ENCODE results near the gene COPE.
"Not testable (repeated sequence)": the region's sequence is repeated elsewhere in the genome, so short reads cannot be mapped to it uniquely, and the experiment has no call there.

Gene COPE

DNA sequence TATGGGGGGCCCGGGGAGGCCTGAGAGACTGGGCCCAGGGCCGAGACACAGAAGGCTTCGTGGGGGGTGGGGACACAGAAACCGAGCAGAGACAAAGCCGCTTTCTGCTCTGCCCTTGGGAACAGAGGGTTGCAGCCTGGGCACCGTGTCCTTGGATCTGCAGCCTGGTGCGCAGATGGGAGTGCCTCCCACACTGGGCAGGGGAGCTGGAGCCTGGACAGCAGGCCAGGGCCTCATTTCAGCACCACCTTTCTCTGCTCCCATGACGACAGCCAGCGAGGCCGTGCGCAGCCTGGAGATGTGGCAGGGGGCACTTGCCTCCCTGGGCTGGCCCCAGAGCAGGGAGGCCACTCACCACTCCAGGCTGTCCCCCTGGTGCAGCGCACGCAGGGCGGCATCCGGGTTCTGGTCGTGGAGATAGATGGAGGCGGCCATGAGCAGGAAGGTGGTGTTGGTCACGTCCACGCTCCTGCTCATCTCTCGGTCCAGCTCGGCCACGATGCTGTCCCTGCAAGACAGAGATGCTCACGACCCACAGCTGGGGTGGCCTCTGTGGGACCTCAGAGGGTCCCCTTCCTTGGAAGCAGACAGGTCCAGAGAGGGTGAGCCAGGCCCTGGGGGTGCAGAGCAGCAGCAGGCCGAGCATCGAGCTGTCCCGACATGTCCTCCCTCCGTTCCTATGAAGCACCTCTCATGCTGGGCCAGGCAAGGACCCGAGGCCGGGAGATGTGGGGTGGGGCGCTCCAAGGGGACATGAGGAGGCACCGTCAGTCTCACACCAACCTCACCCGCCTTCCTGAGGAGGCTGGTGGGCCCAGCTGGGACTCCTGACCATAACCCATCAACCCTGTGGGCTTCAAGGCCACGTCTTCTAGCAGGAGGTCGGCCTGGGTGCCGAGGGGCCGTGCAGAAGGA, 12.3 kb downstream of the COPE start:
- DNase-seq = no peak

DNA sequence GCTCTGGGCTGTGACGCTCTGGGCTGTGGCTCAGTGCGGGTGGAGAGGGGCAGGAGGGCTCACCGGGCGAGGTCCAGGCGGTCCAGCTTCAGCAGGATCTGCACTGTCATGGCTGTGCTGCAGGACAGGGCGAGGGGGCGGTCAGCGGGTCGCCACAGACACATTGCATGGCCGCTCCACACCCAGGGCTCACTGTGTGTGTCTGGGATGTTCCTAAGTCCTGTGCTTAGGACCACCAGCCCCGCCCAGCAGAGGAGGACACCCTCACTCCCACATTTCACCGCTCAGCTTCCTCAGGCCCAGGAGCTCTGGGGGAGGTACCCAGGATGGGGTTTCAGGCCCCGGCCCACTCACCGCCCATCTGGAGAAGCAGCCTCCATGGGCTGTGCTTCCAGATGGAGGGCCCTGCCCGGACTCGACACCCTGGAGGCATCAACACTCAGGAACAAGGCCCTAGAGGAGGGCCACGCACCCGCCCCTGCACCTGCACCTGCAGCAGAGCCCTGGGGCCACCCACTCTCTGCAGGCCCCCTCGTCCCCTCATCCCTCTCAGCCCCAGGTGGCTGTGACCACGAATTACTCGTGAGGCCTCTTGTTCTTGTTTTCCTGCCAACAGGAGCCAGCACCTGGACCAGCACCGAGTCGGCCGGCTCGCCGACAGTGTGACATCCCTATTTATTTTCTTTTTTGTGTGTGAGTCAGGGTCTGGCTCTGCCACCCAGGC, 13.5 kb downstream of the COPE start:
- DNase-seq = no peak

GRCh38 chr19:18905058-18905456, 14.1 kb downstream of the COPE start:
- no peak for DNase-seq

GRCh38 chr19:18904334-18905057, 14.7 kb downstream of the COPE start:
- DNase-seq = no peak

DNA sequence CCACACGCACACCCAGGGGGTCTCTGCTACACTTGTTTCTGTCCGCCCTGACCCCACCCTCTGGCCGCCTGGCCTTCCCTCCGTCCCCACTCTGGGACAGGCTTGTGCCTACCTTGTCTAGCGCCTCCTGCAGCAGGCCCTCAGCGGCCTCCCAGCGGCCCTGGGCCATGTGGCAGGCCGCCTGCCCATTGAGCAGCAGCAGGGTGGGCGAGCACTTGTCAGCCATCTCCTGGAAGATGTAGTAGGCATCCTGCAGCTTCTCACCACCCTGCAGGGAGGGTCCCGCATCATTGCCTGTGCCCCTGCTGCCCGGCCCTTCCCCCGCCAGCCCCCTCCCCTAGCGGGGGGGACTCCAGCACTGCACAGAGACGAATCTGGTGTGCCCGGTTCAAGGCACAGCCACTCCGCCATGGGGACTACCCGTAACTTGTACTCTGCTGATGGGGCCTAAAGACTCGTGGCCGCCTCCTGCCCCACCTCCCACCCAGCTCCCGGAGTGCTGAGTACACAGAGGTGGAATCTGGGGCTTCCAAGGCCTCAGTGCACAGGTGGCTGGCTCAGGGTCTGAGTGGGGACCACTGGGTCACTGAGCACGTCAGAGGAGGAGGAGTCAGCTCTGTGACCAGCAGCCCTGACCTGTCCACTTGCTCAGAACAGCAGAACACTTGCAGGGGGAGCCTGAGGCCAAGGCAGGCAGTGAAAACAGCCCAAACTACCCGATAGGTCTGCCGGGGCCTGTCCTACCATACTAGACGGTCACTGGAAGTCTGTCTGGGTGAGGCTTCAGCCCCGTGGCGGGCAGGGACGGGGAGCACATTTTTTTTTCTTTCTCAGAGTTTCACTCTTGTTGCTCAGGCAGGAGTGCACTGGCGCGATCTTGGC, 15.8 kb downstream of the COPE start:
- no peak for DNase-seq

- DNase-seq = not testable (repeated sequence)
These were observed 16.7 kb downstream of the COPE start for GRCh38 chr19:18902519-18902918.

DNA sequence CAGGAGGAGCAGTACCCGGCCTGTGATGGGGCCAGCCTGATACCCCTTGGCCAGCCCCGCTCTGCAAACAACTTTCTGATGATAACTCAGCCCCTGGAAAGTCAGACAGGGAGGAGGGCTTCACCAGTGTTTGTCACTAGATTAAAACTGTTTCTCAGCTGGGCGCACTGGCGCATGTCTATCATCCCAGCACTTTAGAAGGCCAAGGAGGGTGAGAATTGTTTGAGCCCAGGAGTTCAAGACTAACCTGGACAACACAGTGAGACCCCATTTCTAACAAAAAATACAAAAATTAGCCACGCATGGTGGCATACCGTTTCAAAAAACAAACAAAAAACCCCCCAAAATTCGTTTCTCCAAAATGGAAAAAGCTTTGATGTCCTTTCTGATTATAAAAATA, 17.7 kb downstream of the COPE start:
- no peak for DNase-seq

DNA sequence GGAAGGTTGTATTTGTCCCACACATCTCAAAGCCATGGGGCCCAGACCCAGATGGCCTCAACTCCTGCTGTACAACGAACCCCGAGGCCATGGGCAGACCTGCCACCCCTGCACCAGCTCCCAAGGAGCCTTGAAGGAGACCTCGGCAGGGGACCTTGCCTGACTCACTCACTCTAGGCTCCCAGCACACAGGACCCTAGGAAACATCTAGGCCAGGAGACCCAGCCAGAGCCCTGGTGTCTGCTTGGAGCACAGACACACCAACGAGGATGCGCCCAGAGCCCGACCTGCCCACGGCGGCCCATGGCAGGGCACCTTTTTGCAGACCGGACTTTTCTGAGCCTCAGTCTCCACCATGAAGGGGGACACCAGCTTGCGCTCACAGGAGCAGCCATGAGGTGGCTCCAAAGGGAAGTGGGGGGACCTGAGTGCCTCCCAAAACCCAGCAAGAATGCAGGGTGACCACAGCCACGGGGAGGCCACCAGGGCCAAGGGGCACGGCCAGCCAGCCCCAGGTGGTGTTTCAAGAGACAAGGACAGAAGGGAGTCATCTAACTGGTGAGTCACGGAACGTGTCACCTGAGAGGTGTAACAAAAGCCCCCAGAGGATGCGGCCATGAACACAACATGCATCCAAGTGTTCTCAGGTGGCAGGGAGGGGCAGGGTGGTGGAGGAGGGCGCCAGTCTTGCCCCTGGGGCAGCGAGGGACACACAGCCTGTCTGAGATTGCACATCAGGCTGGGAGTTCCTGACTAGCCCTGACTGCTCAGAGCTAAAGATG, 18.3 kb downstream of the COPE start:
- DNase-seq = no peak

- no peak for DNase-seq
These were observed 19.3 kb downstream of the COPE start for GRCh38 chr19:18899624-18900560.

GRCh38 chr19:18898607-18899408, 20.4 kb downstream of the COPE start:
- DNase-seq = no peak

DNA sequence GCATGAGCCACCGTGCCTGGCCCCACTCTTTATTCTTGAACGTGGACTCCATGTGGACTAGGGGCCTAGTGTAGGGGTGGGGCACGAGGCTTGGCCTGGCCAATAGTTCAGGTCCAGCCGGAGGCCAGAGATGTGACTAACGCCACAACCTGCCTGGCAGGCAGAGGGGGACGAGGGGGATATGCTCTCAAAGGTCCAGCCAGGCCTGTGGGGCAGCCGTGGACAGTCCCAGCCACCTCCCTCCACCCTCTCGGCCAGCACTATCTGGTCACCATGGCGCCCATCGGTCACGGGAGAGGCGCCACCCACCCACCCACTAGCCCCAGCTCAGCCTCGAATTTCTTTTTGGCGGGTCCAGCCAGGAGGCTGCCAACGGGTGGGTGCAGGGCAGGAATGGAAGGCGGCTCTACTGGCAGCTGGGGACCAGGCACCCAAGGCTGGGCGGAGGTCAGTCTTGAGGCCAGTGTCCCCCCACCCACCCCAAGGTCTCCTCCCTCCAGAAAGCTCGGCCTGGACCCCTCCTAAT, 21.0 kb downstream of the COPE start:
- DNase-seq = no peak

DNA sequence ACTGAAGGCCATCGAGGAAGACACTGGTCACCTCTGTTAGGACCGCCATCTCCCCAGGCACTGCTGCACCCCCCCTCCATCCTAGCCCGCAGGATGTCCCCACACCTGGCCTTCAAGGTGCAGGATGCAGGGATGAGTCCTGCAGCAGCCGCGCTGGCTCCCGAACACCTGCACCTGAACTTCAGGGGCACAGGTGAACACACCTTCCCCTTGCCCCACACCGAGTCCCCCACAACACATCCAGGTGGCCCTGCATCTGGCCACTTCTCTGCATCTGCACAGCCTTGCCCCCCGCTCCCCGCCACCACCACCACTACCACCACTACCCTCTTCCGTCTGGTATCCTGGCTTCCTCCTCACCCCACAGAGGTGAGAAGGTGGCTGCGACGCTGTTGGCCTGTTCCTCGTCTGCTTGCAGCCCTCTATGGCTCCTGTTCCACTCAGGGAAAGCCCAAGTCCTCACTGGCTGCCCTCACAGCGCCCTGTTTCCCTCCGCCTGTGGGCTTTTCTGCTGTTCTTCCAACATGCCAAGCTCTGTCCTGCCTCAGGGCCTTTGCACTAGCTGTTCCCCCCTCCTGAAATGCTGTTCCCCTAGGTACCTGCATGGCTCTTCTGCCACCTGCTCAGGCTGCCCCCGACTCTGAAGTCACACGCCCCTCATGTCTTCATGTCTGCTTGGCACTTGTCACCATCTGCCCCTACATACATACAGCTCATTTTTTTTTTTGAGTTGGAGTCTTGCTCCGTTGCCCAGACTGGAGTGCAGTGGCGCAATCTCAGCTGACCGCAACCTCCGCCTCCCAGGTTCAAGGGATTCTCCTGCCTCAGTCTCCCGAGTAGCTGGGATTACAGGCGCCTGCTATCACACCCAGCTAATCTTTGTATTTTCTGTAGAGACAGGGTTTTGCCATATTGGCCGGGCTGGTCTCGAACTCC, 21.8 kb downstream of the COPE start:
- DNase-seq = no peak

GRCh38 chr19:18896421-18896841, 22.8 kb downstream of the COPE start:
- DNase-seq = no peak

DNA sequence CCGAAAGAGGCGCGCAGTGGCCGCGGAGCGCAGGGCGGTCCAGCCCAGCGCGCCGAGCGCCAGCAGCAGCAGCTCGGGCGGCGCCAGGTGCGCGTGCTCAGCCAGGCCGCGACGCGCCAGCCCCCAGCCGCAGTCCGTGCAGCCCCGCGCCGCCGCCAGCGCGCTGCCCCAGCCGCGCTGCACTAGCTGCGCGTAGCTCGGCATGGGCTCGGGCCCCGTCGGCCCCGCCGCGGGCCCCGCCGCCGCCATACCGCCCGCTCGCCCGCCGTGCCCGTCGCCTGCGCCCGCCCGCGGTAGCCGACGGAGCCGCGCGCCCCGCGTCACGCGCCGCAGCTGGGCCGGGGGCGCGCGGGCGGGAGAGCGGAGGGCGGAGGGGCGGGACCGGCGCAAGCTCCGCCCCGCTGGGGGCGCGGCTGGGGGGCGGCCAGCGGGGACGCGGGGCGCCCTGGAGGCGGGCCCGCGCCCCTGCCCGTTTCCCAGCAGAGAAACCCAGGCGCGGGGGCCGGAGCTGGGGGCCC, 23.3 kb downstream of the COPE start, which contains the start of gene CERS1:
Gene CERS1 (minus strand): TSS at position 335 of the 518 bp plus-strand sequence. CDS start 86 bp downstream, at position 249.
- DNase-seq = no peak

DNA sequence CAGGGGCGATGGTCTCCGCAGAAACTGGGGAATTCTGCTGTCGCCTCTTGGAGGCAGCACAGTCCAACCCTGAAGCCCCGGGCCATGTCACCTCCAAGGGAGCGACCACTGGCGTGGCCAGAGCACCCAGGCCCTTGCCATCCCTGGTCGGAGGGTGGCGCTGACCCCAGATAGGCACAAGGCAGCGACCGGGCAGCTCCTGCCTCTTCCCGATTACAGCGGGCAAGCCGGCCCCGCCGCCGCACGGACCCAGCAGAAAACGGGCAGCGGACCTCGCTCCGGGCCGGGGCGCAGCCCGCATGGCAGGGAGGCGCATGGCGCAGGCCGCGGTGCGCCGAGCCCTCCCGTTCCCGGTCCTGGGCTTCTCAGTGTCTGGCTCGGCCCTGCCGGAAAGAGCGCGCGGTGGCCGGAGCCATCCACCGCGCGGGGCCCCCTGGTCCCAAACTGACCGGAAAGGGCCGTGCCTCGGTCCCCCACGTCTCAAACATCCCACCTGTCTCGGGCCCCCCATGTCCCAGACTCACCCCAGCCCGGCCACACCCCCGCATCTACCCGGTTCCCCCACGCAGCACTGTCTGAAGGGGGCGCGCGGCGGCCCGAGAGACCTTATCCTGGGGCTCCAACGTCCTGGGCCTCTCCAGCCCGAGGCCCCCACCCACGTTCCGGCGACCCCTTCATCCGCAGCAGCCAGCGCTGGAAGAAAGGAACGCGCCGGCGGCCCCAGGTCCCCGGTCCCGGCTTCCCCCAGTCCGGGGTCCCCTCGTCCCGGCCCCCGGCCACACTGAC, 24.0 kb downstream of the COPE start:
- no peak for DNase-seq

DNA sequence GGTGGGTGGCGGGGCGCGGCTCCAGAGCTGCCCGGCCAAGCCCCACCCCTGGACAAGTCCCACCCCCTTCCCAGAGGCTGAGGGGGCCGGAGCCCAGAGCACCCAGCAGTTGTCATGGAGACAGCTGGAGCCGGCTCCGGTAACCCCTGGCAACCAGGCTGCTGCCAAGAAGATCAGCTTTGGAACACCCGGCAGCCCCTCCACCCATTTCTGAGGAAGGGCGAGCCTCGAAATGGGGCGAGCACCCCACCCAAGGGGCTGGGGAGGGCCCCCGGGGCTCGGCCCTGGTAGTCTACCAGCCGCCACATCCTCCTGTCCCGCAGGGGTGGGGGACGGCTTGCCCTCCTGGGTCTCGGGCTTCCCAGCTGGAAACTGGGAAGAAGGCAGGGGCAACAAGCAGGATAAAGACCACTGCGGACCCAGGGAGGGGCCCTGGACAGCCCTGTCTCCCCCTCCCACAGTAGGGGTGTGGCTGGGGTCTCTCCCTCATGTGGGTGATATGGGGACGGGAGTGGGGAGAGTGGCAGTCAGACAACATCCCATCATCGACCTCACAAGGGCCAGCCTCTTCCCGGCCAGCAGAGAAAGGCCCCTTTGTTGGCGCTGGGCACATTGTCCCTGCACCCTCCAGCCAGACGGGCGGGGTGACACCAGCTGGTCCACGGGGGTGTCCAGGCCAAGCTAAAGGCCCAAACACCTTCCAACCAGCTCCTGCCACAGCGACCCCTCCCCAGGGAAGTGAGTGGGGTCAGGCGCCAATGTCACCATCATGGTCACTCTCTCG, 24.7 kb downstream of the COPE start:
- DNase-seq = no peak

Data from NCI-H1048 (cell line).